Osteoblast (primary cell): ENCODE data around the gene MTHFD1L. TPM values are rescaled to one million over a fixed set of nuclear protein-coding genes. Genes with fewer than 3 reads are reported as not detected.
"Not testable (repeated sequence)": the region's sequence is repeated elsewhere in the genome, so short reads cannot be mapped to it uniquely, and the experiment has no call there.

ENCODE experiments used
- DNase-seq: peaks from one replicate; pipeline ENCODE4 v3.0.0; 2011; ENCODE audit warnings: low spot score, mixed read lengths; ENCODE audit not compliant: insufficient read length; ENCODE audit errors: missing footprints
- H2AFZ ChIP-seq: 2 replicates; pipeline ENCODE4 v1.6.0; 2011; ENCODE audit warnings: mild to moderate bottlenecking, low read length
- H3K27ac ChIP-seq: 2 replicates; pipeline ENCODE4 v1.5.1; 2011; ENCODE audit warnings: mild to moderate bottlenecking, low read depth, low read length, moderate library complexity
- H3K27me3 ChIP-seq: 2 replicates; pipeline ENCODE4 v1.6.0; 2012; ENCODE audit warnings: mild to moderate bottlenecking, control low read depth, inconsistent platforms, low read length, moderate library complexity; ENCODE audit not compliant: insufficient read depth
- H3K36me3 ChIP-seq: 2 replicates; pipeline ENCODE4 v1.5.1; 2011; ENCODE audit warnings: mild to moderate bottlenecking, low read length, control low read depth, moderate library complexity; ENCODE audit not compliant: insufficient read depth
- H3K4me1 ChIP-seq: 2 replicates; pipeline ENCODE4 v1.5.1; 2011; ENCODE audit warnings: mild to moderate bottlenecking, low read length, control low read depth, moderate library complexity; ENCODE audit not compliant: insufficient read depth
- H3K4me2 ChIP-seq: 2 replicates; pipeline ENCODE4 v1.6.0; 2011; ENCODE audit warnings: mild to moderate bottlenecking, low read length; ENCODE audit not compliant: insufficient read depth
- H3K4me3 ChIP-seq: fragments of 200-600 bp; sonication (generic); 3 replicates; pipeline ENCODE4 v1.5.1; 2012; ENCODE audit warnings: mild to moderate bottlenecking, low read length, inconsistent platforms; ENCODE audit not compliant: insufficient read depth
- H3K79me2 ChIP-seq: 2 replicates; pipeline ENCODE4 v1.6.0; 2012; ENCODE audit warnings: mild to moderate bottlenecking, low read length, control low read depth, inconsistent platforms; ENCODE audit not compliant: insufficient read depth
- H3K9me3 ChIP-seq: 2 replicates; pipeline ENCODE4 v1.5.1; 2011; ENCODE audit warnings: low read depth, low read length, control low read depth
- H4K20me1 ChIP-seq: 2 replicates; pipeline ENCODE4 v1.6.0; 2012; ENCODE audit warnings: mild to moderate bottlenecking, low read length, control low read depth; ENCODE audit not compliant: insufficient read depth
- total RNA-seq: library from RNA; depleted of rRNA; stranded (reverse); fragments of >200 nt; gene quantifications from 2 replicates; pipeline ENCODE4 v1.2.3, GENCODE V29; 2012
- TF ChIP-seq, protein P1 (sequence below): IDR thresholded peaks from 2 replicates; pipeline ENCODE4 v1.5.1; 2011; ENCODE audit warnings: mild to moderate bottlenecking, low read depth, low read length, moderate library complexity; ENCODE audit errors: extremely low read depth

The MTHFD1L gene
- total RNA-seq, 1 donor = 56.8 TPM

GRCh38 chr6:151034825-151035781 is 169.6 kb downstream of the MTHFD1L start:
- Histone ChIP-seq H4K20me1 (no peaks in the 10 kb centered on the region), H2AFZ (no peak overlapping the region), H3K27me3 (no peaks in the 10 kb centered on the region), H3K4me2 (no peak overlapping the region), H3K4me1 (peaks cover 16% of the 10 kb centered on the region), H3K36me3 (peaks cover 26% of the 10 kb centered on the region), H3K79me2 (no peaks in the 10 kb centered on the region), H3K27ac (peak overlapping the region; percentile 85), H3K9me3 (no peaks in the 10 kb centered on the region), H3K4me3 (no peak overlapping the region)
- no peak for DNase-seq
- TF ChIP-seq, protein P1, sequence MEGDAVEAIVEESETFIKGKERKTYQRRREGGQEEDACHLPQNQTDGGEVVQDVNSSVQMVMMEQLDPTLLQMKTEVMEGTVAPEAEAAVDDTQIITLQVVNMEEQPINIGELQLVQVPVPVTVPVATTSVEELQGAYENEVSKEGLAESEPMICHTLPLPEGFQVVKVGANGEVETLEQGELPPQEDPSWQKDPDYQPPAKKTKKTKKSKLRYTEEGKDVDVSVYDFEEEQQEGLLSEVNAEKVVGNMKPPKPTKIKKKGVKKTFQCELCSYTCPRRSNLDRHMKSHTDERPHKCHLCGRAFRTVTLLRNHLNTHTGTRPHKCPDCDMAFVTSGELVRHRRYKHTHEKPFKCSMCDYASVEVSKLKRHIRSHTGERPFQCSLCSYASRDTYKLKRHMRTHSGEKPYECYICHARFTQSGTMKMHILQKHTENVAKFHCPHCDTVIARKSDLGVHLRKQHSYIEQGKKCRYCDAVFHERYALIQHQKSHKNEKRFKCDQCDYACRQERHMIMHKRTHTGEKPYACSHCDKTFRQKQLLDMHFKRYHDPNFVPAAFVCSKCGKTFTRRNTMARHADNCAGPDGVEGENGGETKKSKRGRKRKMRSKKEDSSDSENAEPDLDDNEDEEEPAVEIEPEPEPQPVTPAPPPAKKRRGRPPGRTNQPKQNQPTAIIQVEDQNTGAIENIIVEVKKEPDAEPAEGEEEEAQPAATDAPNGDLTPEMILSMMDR = no peak

DNA sequence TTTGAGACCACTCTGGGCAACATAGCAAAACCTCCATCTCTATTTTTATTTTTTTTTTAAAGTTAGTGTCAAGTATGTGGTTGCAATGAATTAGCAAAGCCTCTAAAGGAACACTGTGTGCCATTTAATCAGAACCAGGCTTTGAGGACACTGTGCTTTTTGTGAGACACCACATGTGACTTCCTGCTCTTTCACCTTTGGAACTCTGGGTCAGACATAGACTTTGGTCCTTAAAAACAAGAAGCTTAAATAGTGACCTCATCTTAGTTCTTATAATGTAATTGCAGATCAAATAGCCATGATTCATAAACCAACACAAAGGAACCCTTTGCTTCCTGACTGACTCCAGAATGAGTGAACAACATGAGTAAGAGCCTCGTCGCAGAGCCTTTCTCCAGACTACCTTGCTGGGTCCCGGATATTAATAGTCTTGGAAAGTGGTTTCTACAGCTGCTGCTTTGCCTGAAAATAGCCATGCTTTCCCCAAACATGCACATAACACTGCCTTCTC is 170.8 kb downstream of the MTHFD1L start:
- not testable (repeated sequence) for H2AFZ ChIP-seq, H3K4me2 ChIP-seq, DNase-seq, H3K4me3 ChIP-seq, H3K27me3 ChIP-seq, H4K20me1 ChIP-seq, H3K79me2 ChIP-seq, H3K9me3 ChIP-seq
- Histone ChIP-seq H3K36me3 (peaks cover 26% of the 10 kb centered on the region), H3K4me1 (peaks cover 25% of the 10 kb centered on the region), H3K27ac (peak overlapping the region; percentile 85)

- H3K4me3 ChIP-seq = no peak overlapping the region
- H3K9me3 ChIP-seq = no peaks in the 10 kb centered on the region
- H2AFZ ChIP-seq = no peak overlapping the region
- H3K4me2 ChIP-seq = no peak overlapping the region
- peaks cover 26% of the 10 kb centered on the region for H3K36me3 ChIP-seq
- DNase-seq = no peak
- H4K20me1 ChIP-seq = no peaks in the 10 kb centered on the region
- H3K79me2 ChIP-seq = no peaks in the 10 kb centered on the region
- H3K27ac ChIP-seq = peak overlapping the region; percentile 85
- H3K4me1 ChIP-seq = peaks cover 33% of the 10 kb centered on the region
- H3K27me3 ChIP-seq = no peaks in the 10 kb centered on the region
- TF ChIP-seq, protein P1 = no peak
Observed at GRCh38 chr6:151036869-151037680, 171.6 kb downstream of the MTHFD1L start.

DNA sequence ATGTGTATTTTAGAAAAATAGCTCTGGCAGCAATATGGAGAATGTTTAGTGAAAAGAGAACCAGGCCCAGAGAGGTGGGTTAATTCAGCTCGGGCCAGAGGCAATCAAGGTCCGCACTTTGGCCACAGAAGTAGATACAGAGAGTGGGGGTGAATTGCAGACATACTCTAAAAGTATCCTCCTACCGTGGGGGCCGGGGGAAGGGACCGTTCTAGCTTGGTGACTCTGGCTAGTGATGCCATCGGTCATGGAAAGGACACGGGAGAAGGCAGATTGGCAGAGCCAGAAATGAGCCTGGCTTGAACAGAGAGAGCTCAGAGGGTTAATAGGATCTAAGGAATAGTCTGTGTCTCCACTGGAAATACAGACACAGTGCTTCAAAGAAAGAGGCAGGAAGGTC is 173.1 kb downstream of the MTHFD1L start:
- Histone ChIP-seq H4K20me1 (no peaks in the 10 kb centered on the region), H3K4me1 (peaks cover 44% of the 10 kb centered on the region), H3K4me2 (no peak overlapping the region), H3K27ac (peak overlapping the region; percentile 85), H3K9me3 (no peaks in the 10 kb centered on the region), H2AFZ (no peak overlapping the region), H3K27me3 (no peaks in the 10 kb centered on the region), H3K79me2 (peaks cover 2% of the 10 kb centered on the region), H3K4me3 (no peak overlapping the region), H3K36me3 (peaks cover 22% of the 10 kb centered on the region)
- no peak for DNase-seq
- TF ChIP-seq, protein P1 = no peak
